Large intestine (tissue), 12 donors: ENCODE data around the gene LSM10. TPM values are rescaled to one million over a fixed set of nuclear protein-coding genes. Genes with fewer than 3 reads are reported as not detected.

Source experiments
- DNase-seq, 2 donors: peaks; one replicate each; pipeline versions ENCODE4 v3.0.0 to v3.0.0-alpha.2; 2013
- H3K27ac ChIP-seq: one replicate; pipeline ENCODE4 v1.5.1; 2013; ENCODE audit warnings: low read length
- H3K27me3 ChIP-seq: 2 replicates; pipeline ENCODE4 v1.6.1; 2013; ENCODE audit warnings: low read length; ENCODE audit not compliant: control insufficient read depth, insufficient read depth
- H3K36me3 ChIP-seq: 2 replicates; pipeline ENCODE4 v1.6.1; 2013; ENCODE audit warnings: low read length; ENCODE audit not compliant: control insufficient read depth, insufficient read depth
- H3K4me1 ChIP-seq: one replicate; pipeline ENCODE4 v1.6.1; 2013; ENCODE audit warnings: low read length; ENCODE audit not compliant: control insufficient read depth, insufficient read depth
- H3K4me3 ChIP-seq: one replicate; pipeline ENCODE4 v1.5.1; 2013; ENCODE audit warnings: low read length
- H3K9me3 ChIP-seq: one replicate; pipeline ENCODE4 v1.6.1; 2013; ENCODE audit warnings: mild to moderate bottlenecking, low read depth, low read length, moderate library complexity; ENCODE audit not compliant: control insufficient read depth
- whole genome bisulfite sequencing: methylation state at CpG from one replicate; pipeline ENCODE4 v1.1.5; 2013; ENCODE audit warnings: low lambda C conversion rate; ENCODE audit not compliant: insufficient coverage; 5-methylcytosine and 5-hydroxymethylcytosine counted together
- long read RNA-seq, 11 donors: transcript quantifications; one replicate each; lab custom pipeline, GENCODE V29; 2026
- polyA plus RNA-seq: library from polyadenylated mRNA; unstranded; fragments of 120-200 nt; gene quantifications from one replicate; pipeline ENCODE4 v1.2.1, GENCODE V29; 2013

Gene LSM10
- 28.3 TPM for polyA plus RNA-seq
- long read RNA-seq, donor 1, transcript LSM10-201 (2 exons, 850 nt): major isoform, 8 of 8 reads
- long read RNA-seq, donor 1, partial matches to known transcripts: 0 of 8 reads
- long read RNA-seq, donor 1, other reads (novel, unspliced or antisense): 0 of 8 reads
- long read RNA-seq, donor 2, transcript LSM10-201 (2 exons, 850 nt): major isoform, 33 of 33 reads
- long read RNA-seq, donor 2, partial matches to known transcripts: 0 of 33 reads
- long read RNA-seq, donor 2, other reads (novel, unspliced or antisense): 0 of 33 reads
- long read RNA-seq, donor 3: 0 reads
- long read RNA-seq, donor 4, partial matches to known transcripts: 0 of 4 reads
- long read RNA-seq, donor 4, other reads (novel, unspliced or antisense): 0 of 4 reads
- long read RNA-seq, donor 5, transcript LSM10-201 (2 exons, 850 nt): major isoform, 14 of 14 reads
- long read RNA-seq, donor 5, partial matches to known transcripts: 0 of 14 reads
- long read RNA-seq, donor 5, other reads (novel, unspliced or antisense): 0 of 14 reads
- long read RNA-seq, donor 6, transcript LSM10-201 (2 exons, 850 nt): major isoform, 20 of 20 reads
- long read RNA-seq, donor 6, partial matches to known transcripts: 0 of 20 reads
- long read RNA-seq, donor 6, other reads (novel, unspliced or antisense): 0 of 20 reads
- long read RNA-seq, donor 7, transcript LSM10-201 (2 exons, 850 nt): major isoform, 8 of 8 reads
- long read RNA-seq, donor 7, partial matches to known transcripts: 0 of 8 reads
- long read RNA-seq, donor 7, other reads (novel, unspliced or antisense): 0 of 8 reads
- long read RNA-seq, donor 8, transcript LSM10-201 (2 exons, 850 nt): major isoform, 35 of 35 reads
- long read RNA-seq, donor 8, partial matches to known transcripts: 0 of 35 reads
- long read RNA-seq, donor 8, other reads (novel, unspliced or antisense): 0 of 35 reads
- long read RNA-seq, donor 9, transcript LSM10-201 (2 exons, 850 nt): major isoform, 12 of 12 reads
- long read RNA-seq, donor 9, partial matches to known transcripts: 0 of 12 reads
- long read RNA-seq, donor 9, other reads (novel, unspliced or antisense): 0 of 12 reads
- long read RNA-seq, donor 10, transcript LSM10-201 (2 exons, 850 nt): major isoform, 29 of 29 reads
- long read RNA-seq, donor 10, partial matches to known transcripts: 0 of 29 reads
- long read RNA-seq, donor 10, other reads (novel, unspliced or antisense): 0 of 29 reads
- long read RNA-seq, donor 11, transcript LSM10-201 (2 exons, 850 nt): major isoform, 13 of 13 reads
- long read RNA-seq, donor 11, partial matches to known transcripts: 0 of 13 reads
- long read RNA-seq, donor 11, other reads (novel, unspliced or antisense): 0 of 13 reads

GRCh38 chr1:36397378-36398230, at the start of gene LSM10:
Gene LSM10 (minus strand): TSS chr1:36397908. CDS start chr1:36394129, 3,779 bp downstream.
- Histone ChIP-seq H3K27ac (peak within 1 kb of the TSS; percentile 83), H3K36me3 (peaks cover 15% of the 10 kb centered on the region), H3K4me3 (peak within 1 kb of the TSS; percentile 81), H3K9me3 (no peaks in the 10 kb centered on the region), H3K27me3 (no peaks in the 10 kb centered on the region), H3K4me1 (no peaks in the 10 kb centered on the region)
- 10% methylated on average over 2 of the region's 60 CpGs for WGBS
- peak; percentile 96 to 97 for DNase-seq

GRCh38 chr1:36447450-36447849, 49.7 kb upstream of the LSM10 start:
- Histone ChIP-seq H3K9me3 (no peaks in the 10 kb centered on the region), H3K27ac (no peak overlapping the region), H3K4me3 (no peak overlapping the region), H3K27me3 (no peaks in the 10 kb centered on the region), H3K4me1 (no peaks in the 10 kb centered on the region), H3K36me3 (no peaks in the 10 kb centered on the region)
- no peak for DNase-seq

GRCh38 chr1:36446746-36447145, 49.0 kb upstream of the LSM10 start:
- Histone ChIP-seq H3K4me1 (no peaks in the 10 kb centered on the region), H3K4me3 (no peak overlapping the region), H3K9me3 (no peaks in the 10 kb centered on the region), H3K27me3 (no peaks in the 10 kb centered on the region), H3K27ac (no peak overlapping the region), H3K36me3 (no peaks in the 10 kb centered on the region)
- WGBS: no CpG with 5 or more reads among the region's 5 CpGs
- DNase-seq: no peak

- no peaks in the 10 kb centered on the region for H3K27me3 ChIP-seq
- DNase-seq: no peak
- no peak overlapping the region for H3K4me3 ChIP-seq
- H3K4me1 ChIP-seq: no peaks in the 10 kb centered on the region
- no CpG with 5 or more reads among the region's 8 CpGs for WGBS
- H3K27ac ChIP-seq: no peak overlapping the region
- no peaks in the 10 kb centered on the region for H3K9me3 ChIP-seq
- H3K36me3 ChIP-seq: no peaks in the 10 kb centered on the region
Observed at GRCh38 chr1:36446271-36446670, 48.6 kb upstream of the LSM10 start.

- WGBS: no CpG with 5 or more reads among the region's 2 CpGs
- Histone ChIP-seq H3K36me3 (peaks cover 3% of the 10 kb centered on the region), H3K4me1 (no peaks in the 10 kb centered on the region)
Observed at GRCh38 chr1:36443297-36443696, 45.6 kb upstream of the LSM10 start.

GRCh38 chr1:36442337-36442736, 44.6 kb upstream of the LSM10 start:
- H3K9me3 ChIP-seq: no peaks in the 10 kb centered on the region
- no peak for DNase-seq
- no peak overlapping the region for H3K27ac ChIP-seq
- 100% methylated on average over 2 of the region's 3 CpGs for WGBS
- no peaks in the 10 kb centered on the region for H3K4me1 ChIP-seq
- H3K4me3 ChIP-seq: no peak overlapping the region
- H3K27me3 ChIP-seq: no peaks in the 10 kb centered on the region
- H3K36me3 ChIP-seq: peaks cover 3% of the 10 kb centered on the region

More at GRCh38 chr1:36443297-36443696, 45.6 kb upstream of the LSM10 start:
- no peak overlapping the region for H3K4me3 ChIP-seq
- H3K27me3 ChIP-seq: no peaks in the 10 kb centered on the region
- DNase-seq: no peak
- no peaks in the 10 kb centered on the region for H3K9me3 ChIP-seq
- H3K27ac ChIP-seq: no peak overlapping the region

- Histone ChIP-seq H3K27ac (no peak overlapping the region), H3K9me3 (no peaks in the 10 kb centered on the region), H3K4me3 (no peak overlapping the region), H3K27me3 (no peaks in the 10 kb centered on the region), H3K36me3 (peaks cover 7% of the 10 kb centered on the region), H3K4me1 (no peaks in the 10 kb centered on the region)
- no peak for DNase-seq
- 80% methylated on average over 1 of the region's 3 CpGs for WGBS
Observed at GRCh38 chr1:36440646-36441045, 42.9 kb upstream of the LSM10 start.

GRCh38 chr1:36440044-36440443, 42.3 kb upstream of the LSM10 start:
- Histone ChIP-seq H3K4me1 (no peaks in the 10 kb centered on the region), H3K27me3 (no peaks in the 10 kb centered on the region), H3K9me3 (no peaks in the 10 kb centered on the region), H3K27ac (no peak overlapping the region), H3K4me3 (no peak overlapping the region), H3K36me3 (peaks cover 7% of the 10 kb centered on the region)
- no CpG with 5 or more reads among the region's 3 CpGs for WGBS
- no peak for DNase-seq

- H3K27me3 ChIP-seq: no peaks in the 10 kb centered on the region
- WGBS: no CpG with 5 or more reads among the region's 4 CpGs
- no peaks in the 10 kb centered on the region for H3K4me1 ChIP-seq
- H3K27ac ChIP-seq: no peak overlapping the region
- no peak overlapping the region for H3K4me3 ChIP-seq
- DNase-seq: no peak
- peaks cover 7% of the 10 kb centered on the region for H3K36me3 ChIP-seq
- no peaks in the 10 kb centered on the region for H3K9me3 ChIP-seq
Observed at GRCh38 chr1:36438715-36439114, 41.0 kb upstream of the LSM10 start.
